GM23248 (cell line): ENCODE measurements around the gene PDCL3. TPM values are rescaled to one million over a fixed set of nuclear protein-coding genes. Genes with fewer than 3 reads are reported as not detected.

ENCODE experiments used
- DNase-seq: peaks from one replicate; pipeline ENCODE4 v3.0.0-alpha.2; 2015
- H2AFZ ChIP-seq: fragments of 200-600 bp; sonication (generic); 2 replicates; pipeline ENCODE4 v1.6.1; 2016; ENCODE audit warnings: antibody characterized with exemption
- H3F3A ChIP-seq: fragments of 200-600 bp; sonication (generic); 2 replicates; pipeline ENCODE4 v1.6.1; 2016; ENCODE audit warnings: mild to moderate bottlenecking, antibody characterized with exemption, mixed run types; ENCODE audit not compliant: insufficient read depth
- H3K27ac ChIP-seq: fragments of 200-600 bp; sonication (generic); 2 replicates; pipeline ENCODE4 v1.5.1; 2016; ENCODE audit warnings: mild to moderate bottlenecking
- H3K27me3 ChIP-seq: fragments of 200-600 bp; sonication (generic); replicated peaks from 2 replicates; pipeline ENCODE4 v1.6.1; 2016; ENCODE audit warnings: mild to moderate bottlenecking; ENCODE audit not compliant: insufficient read depth
- H3K36me3 ChIP-seq: fragments of 200-600 bp; sonication (generic); 2 replicates; pipeline ENCODE4 v1.6.1; 2016; ENCODE audit warnings: low read depth, mild to moderate bottlenecking
- H3K4me1 ChIP-seq: fragments of 200-600 bp; sonication (generic); 2 replicates; pipeline ENCODE4 v1.6.1; 2016; ENCODE audit warnings: mild to moderate bottlenecking; ENCODE audit not compliant: insufficient read depth
- H3K4me2 ChIP-seq: fragments of 200-600 bp; sonication (generic); one replicate; pipeline ENCODE4 v1.6.1; 2016; ENCODE audit warnings: mild to moderate bottlenecking; ENCODE audit not compliant: unreplicated experiment
- H3K4me3 ChIP-seq: fragments of 200-600 bp; sonication (generic); 2 replicates; pipeline ENCODE4 v1.5.1; 2016; ENCODE audit warnings: mild to moderate bottlenecking
- H3K79me2 ChIP-seq: fragments of 200-600 bp; sonication (generic); 2 replicates; pipeline ENCODE4 v1.6.1; 2016; ENCODE audit warnings: mild to moderate bottlenecking; ENCODE audit not compliant: insufficient read depth
- H3K9ac ChIP-seq: fragments of 200-600 bp; sonication (generic); 2 replicates; pipeline ENCODE4 v1.6.1; 2016; ENCODE audit warnings: mild to moderate bottlenecking
- H3K9me2 ChIP-seq: fragments of 200-600 bp; sonication (generic); 2 replicates; pipeline ENCODE4 v1.6.1; 2016; ENCODE audit warnings: mixed run types, mild to moderate bottlenecking, moderate library complexity; ENCODE audit not compliant: insufficient read depth
- H3K9me3 ChIP-seq: fragments of 200-600 bp; sonication (generic); one replicate; pipeline ENCODE4 v1.6.1; 2017; ENCODE audit warnings: low read depth
- H4K20me1 ChIP-seq: fragments of 200-600 bp; sonication (generic); 2 replicates; pipeline ENCODE4 v1.6.0; 2016; ENCODE audit not compliant: insufficient read depth
- EZH2 ChIP-seq: fragments of 200-600 bp; sonication (generic); IDR thresholded peaks from 2 replicates; pipeline ENCODE4 v1.6.1; 2018; ENCODE audit warnings: antibody characterized with exemption, mild to moderate bottlenecking; ENCODE audit not compliant: insufficient read depth, poor library complexity, severe bottlenecking
- EZH2phosphoT487 ChIP-seq: fragments of 200-600 bp; sonication (generic); IDR thresholded peaks from 2 replicates; pipeline ENCODE4 v1.6.1; 2018; ENCODE audit warnings: antibody characterized with exemption, moderate library complexity, mild to moderate bottlenecking, low read depth; ENCODE audit not compliant: insufficient read depth
- WGBS, 2 experiments: methylation state at CpG; one replicate each; pipeline ENCODE4 v1.1.6; 2015 to 2017; ENCODE audit warnings: low lambda C conversion rate in 2 of 2, low coverage in 1 of 2; ENCODE audit errors: missing lambda C conversion rate in 2 of 2; 5-methylcytosine and 5-hydroxymethylcytosine counted together
- in situ Hi-C: fragments of 300-500 bp; cut with MboI; formaldehyde crosslinking; loops from 2 replicates; pipeline ENCODE4 v1.15.0; 2020
- polyA plus RNA-seq: library from polyadenylated mRNA; unstranded; fragments of >200 nt; fragmentation: Nextera tagmentation; extraction: Ambion mirVana; gene quantifications from 2 replicates; pipeline ENCODE4 v1.2.1, GENCODE V29; 2016
- total RNA-seq: library from RNA; depleted of rRNA; stranded (reverse); fragments of >200 nt; shearing (Covaris generic); gene quantifications from 2 replicates; pipeline ENCODE4 v1.2.3, GENCODE V29; 2014

PDCL3 gene
- total and polyA plus RNA-seq, 2 experiments from 2014 or later = 12.1 to 33.1 TPM

DNA sequence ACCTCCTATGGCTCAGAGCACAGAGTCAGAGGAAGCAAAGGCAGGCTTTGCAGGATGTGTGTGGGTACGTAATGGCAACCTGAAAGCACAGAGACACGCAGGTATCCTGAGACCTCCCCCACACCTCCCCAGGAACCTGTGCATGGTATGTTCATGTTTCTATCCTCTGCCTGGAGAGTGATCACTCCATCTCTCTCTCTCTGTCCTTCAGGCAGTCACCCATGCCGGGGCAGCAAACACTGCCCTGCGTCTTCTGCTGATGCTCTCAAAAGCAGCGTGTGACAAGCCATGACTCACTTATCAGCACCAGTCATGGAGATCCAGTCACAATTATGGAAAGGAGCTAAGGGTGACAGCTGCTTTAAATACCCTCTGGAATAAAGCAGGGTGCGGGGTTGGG, 52.7 kb downstream of the PDCL3 start:
- in situ Hi-C loops = loop anchor here (10.0 to 25.0 kb wide), 2 partner anchors 379 to 597 kb away; no protein-coding TSS in a partner anchor
- no peak overlapping the region for H3K9ac ChIP-seq
- H3K9me3 ChIP-seq = no peaks in the 10 kb centered on the region
- H3K27me3 ChIP-seq = peaks cover 27% of the 10 kb centered on the region
- H3F3A ChIP-seq = no peaks in the 10 kb centered on the region
- H2AFZ ChIP-seq = no peak overlapping the region
- H4K20me1 ChIP-seq = no peaks in the 10 kb centered on the region
- no peaks in the 10 kb centered on the region for H3K9me2 ChIP-seq
- no peak overlapping the region for H3K4me2 ChIP-seq
- DNase-seq = no peak
- H3K4me3 ChIP-seq = no peak overlapping the region
- no peaks in the 10 kb centered on the region for H3K36me3 ChIP-seq
- no peak for TF ChIP-seq EZH2phosphoT487
- TF ChIP-seq EZH2 = no peak
- peaks cover 5% of the 10 kb centered on the region; the same call in 1 of the 2 replicates for H3K4me1 ChIP-seq
- no peak overlapping the region for H3K27ac ChIP-seq
- 68 to 81% methylated on average over 6 of the region's 6 CpGs for WGBS, 2 experiments
- H3K79me2 ChIP-seq = no peaks in the 10 kb centered on the region

DNA sequence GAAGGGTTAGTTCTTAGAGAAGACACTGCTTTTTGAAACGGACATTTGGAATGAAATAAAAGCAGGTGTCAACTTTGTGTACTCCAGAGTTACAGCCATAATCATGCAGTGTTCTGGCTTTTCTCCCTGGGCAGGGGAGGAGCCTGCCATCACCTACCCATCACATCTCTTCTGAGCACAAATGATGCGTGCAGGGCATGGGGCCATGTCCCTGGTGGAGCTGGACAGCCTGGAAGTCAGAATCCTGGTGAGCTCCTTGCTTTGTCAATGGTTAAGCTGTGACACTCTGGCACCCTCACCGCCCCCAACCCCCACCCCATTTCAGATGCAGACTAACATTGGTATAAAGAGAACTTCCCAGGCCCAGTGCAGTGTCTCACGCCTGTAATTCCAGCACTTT, 53.1 kb downstream of the PDCL3 start:
- no peak for DNase-seq
- H3K9me2 ChIP-seq = no peaks in the 10 kb centered on the region
- no peak for TF ChIP-seq EZH2phosphoT487
- TF ChIP-seq EZH2 = no peak
- no peaks in the 10 kb centered on the region for H3K79me2 ChIP-seq
- in situ Hi-C loops = loop anchor here (10.0 to 25.0 kb wide), 2 partner anchors 379 to 596 kb away; no protein-coding TSS in a partner anchor
- no peak overlapping the region for H3K4me3 ChIP-seq
- H3K36me3 ChIP-seq = no peaks in the 10 kb centered on the region
- peaks cover under 1% of the 10 kb centered on the region; the same call in 1 of the 2 replicates for H3K4me1 ChIP-seq
- no peak overlapping the region for H3K4me2 ChIP-seq
- H3K27ac ChIP-seq = no peak overlapping the region
- no peaks in the 10 kb centered on the region for H3F3A ChIP-seq
- no peak overlapping the region for H3K9ac ChIP-seq
- no peak overlapping the region for H2AFZ ChIP-seq
- H4K20me1 ChIP-seq = no peaks in the 10 kb centered on the region
- peaks cover 27% of the 10 kb centered on the region for H3K27me3 ChIP-seq
- 25 to 30% methylated on average over 4 of the region's 4 CpGs for WGBS, 2 experiments
- H3K9me3 ChIP-seq = no peaks in the 10 kb centered on the region

DNA sequence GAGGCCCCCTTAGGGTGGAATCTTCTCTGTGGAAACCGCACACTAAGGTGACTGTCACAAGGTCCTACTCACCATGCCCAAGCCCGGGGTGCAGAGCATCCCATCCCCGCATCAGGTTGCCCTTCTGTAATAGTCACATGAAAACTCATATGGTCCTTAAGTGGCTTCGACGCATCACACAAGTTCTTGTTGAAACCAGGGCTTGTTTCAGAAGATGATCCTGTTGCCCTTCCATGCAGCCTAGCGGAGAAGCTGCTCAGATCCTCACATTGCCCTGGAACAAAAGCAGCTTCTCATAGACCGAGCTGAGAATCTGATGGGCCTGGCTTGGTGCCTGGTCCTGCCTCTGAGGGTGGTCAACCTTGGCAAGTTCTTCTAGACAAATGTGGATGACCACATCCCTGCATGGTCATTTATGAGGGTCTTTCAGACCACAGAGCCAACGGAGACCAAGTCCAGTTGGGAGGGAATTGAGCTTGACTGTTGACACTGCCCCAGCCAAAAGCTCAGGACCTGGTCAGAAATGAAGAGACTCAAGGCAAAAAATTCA, 54.1 kb downstream of the PDCL3 start:
- Histone ChIP-seq H3K79me2 (no peaks in the 10 kb centered on the region), H3K4me3 (no peak overlapping the region), H3K27ac (no peak overlapping the region), H3K9ac (no peak overlapping the region), H3K4me1 (no peaks in the 10 kb centered on the region), H3K36me3 (no peaks in the 10 kb centered on the region), H4K20me1 (no peaks in the 10 kb centered on the region), H3F3A (no peaks in the 10 kb centered on the region), H2AFZ (no peak overlapping the region), H3K9me2 (no peaks in the 10 kb centered on the region), H3K4me2 (no peak overlapping the region), H3K9me3 (no peaks in the 10 kb centered on the region), H3K27me3 (peaks cover 27% of the 10 kb centered on the region)
- in situ Hi-C loops = loop anchor here (10.0 to 25.0 kb wide), 2 partner anchors 378 to 595 kb away; no protein-coding TSS in a partner anchor
- WGBS, 2 experiments = 79 to 80% methylated on average over 8 of the region's 8 CpGs
- no peak for TF ChIP-seq EZH2phosphoT487
- TF ChIP-seq EZH2 = no peak
- DNase-seq = no peak

DNA sequence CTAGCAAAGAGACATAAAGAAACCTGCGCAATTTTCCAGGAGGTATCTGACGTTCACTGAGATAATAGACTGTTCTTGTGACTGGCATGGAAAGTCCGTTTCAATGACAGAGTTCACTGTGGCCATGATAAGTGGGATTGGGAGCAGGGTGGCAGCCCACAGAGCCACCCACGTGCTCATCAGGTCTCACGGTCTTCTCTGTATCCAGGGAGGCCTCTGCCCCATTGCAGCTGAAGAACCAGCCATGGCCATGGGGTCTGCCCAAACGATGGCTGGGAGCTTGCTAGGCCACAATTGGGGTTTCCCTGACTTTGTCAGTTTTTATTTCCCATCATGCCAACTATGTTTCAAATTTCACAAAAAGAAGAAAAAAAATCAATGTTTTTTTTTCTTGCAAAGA, 57.2 kb downstream of the PDCL3 start:
- Histone ChIP-seq H3K36me3 (no peaks in the 10 kb centered on the region), H4K20me1 (no peaks in the 10 kb centered on the region), H3F3A (no peaks in the 10 kb centered on the region), H3K27ac (no peak overlapping the region), H3K9me2 (no peaks in the 10 kb centered on the region), H3K9ac (no peak overlapping the region), H3K4me1 (no peaks in the 10 kb centered on the region), H3K79me2 (no peaks in the 10 kb centered on the region), H3K27me3 (peaks cover 41% of the 10 kb centered on the region), H3K4me2 (no peak overlapping the region), H3K4me3 (no peak overlapping the region), H3K9me3 (no peaks in the 10 kb centered on the region), H2AFZ (no peak overlapping the region)
- WGBS, 2 experiments = 47 to 53% methylated on average over 6 of the region's 6 CpGs
- no peak for DNase-seq
- TF ChIP-seq EZH2 (no peak), EZH2phosphoT487 (no peak)
- in situ Hi-C loops = loop anchor here (10.0 to 25.0 kb wide), 2 partner anchors 375 to 592 kb away; no protein-coding TSS in a partner anchor
